ENCODE measurements around the gene RNF207.

DNA sequence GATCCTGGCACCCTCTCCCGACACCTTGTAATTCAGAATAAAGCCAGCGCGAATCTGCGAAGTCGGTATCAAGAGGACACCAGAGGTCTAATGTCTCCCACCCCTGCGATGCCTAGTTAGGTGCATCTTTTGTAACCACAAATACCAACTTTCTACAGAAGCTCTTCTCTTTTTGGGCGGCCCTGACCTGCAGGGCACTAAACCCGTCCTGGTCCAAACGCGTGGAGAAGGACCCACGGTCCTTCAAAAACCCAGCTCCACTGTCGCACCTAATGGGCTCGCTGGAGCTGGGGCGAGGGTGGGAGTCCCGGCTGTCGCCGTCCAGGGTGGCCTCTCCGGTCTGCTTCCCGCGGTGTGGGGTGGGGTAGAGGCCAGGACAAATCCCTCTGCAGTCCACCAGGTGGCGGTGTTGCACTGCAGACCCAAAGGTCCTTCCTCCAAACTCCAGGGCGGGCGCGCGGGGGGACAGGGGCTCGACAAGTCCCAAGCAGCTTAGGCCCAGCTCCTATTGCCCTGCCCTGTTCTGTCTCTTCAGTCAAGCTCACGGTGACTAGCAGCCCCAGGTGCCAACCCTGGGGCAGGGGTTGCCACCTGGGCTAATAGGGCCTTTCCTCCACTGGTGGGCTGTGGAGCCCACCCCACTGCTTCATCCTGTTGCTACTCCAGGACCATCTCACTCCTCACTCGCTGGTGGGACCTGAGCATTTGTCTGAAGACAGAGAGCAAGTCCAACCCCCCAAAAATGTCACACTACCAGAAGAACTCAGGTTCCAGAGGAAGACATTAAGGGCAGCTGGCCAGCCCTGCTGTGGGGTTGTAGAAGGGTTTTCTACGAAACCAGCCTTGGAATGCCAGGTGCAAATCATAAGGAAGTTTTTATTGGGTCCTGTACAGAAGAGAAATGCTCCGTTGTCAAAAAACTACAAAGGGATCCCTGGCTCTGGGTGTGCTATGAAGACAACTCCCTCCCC lies 40.9 kb downstream of the RNF207 start:
- TF ChIP-seq, protein P1, sequence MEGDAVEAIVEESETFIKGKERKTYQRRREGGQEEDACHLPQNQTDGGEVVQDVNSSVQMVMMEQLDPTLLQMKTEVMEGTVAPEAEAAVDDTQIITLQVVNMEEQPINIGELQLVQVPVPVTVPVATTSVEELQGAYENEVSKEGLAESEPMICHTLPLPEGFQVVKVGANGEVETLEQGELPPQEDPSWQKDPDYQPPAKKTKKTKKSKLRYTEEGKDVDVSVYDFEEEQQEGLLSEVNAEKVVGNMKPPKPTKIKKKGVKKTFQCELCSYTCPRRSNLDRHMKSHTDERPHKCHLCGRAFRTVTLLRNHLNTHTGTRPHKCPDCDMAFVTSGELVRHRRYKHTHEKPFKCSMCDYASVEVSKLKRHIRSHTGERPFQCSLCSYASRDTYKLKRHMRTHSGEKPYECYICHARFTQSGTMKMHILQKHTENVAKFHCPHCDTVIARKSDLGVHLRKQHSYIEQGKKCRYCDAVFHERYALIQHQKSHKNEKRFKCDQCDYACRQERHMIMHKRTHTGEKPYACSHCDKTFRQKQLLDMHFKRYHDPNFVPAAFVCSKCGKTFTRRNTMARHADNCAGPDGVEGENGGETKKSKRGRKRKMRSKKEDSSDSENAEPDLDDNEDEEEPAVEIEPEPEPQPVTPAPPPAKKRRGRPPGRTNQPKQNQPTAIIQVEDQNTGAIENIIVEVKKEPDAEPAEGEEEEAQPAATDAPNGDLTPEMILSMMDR (conservative IDR thresholded peaks at IDR 0.05; ENCODE audit: low read depth, low read length): peak; percentile 89
- no peak for TF ChIP-seq EZH2 (IDR thresholded peaks at IDR 0.05; ENCODE audit: borderline replicate concordance, low read depth, low read length, poor library complexity, severe bottlenecking)
